TTC549 (cell line): ENCODE data around the gene PCSK6.
"Not testable (repeated sequence)": the region's sequence is repeated elsewhere in the genome, so short reads cannot be mapped to it uniquely, and the experiment has no call there.

Experiments used
- FAIRE-seq: peaks from 2 replicates; lab custom pipeline; 2012; peaks lifted over from hg19 to GRCh38; lab: Jason Lieb, UNC

PCSK6 gene

DNA sequence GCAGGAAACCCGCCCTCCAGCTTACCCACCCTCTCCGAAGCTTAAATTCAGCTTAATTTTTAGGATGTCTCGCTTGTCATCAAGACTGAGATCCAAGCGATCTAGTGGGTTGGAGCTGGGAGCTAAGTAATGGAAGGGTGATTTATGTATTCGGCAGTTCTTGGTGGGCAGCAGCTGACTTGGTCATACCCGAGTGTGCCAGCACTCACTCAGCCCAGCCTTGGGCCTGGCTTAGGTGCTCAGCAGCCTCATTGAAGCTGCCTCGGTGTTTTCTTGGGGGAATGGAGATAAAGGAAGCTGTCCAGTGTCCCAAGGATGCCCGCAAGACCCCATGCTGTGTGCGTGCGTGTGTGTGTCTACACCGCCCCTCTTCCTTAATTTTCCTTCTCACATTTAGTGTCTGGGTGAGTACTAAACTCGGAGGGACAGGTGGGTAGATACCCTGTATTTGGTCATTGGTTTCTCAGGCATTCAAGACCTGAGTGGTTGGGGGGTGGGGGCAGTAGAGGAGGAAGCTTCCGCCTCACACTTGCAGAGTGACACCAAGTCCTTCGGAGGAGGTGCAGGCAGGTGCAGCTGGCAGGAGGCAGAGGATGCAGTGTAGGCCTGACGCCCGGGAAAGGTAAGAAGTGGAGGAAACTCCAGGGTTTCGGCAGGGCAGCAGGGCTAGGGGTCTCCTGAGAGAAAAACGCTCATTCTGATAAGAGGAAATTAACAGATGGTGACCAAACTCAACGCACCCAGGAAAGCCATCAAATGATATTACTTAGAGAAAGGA, 92.8 kb downstream of the PCSK6 start:
- no peak for FAIRE-seq

DNA sequence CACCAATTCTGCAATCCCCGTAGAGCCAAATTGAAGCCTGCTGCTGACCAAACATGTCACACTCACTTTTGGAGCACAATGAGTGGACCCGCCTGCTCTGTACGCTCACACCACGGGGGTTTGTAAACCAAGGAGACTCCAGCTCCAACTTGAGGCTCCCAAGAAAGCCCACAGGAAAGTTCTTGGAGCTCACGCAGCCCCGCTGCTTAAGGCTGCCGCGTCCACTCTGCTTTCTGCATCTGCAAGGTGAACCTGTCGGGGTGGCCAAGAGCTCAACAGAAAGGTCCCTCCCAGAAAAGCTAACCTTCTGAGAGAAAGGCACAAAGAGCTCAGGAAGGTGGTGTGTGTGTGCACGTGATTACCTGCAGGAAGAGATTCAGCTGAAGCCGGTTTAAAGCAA, 94.9 kb downstream of the PCSK6 start:
- no peak for FAIRE-seq

DNA sequence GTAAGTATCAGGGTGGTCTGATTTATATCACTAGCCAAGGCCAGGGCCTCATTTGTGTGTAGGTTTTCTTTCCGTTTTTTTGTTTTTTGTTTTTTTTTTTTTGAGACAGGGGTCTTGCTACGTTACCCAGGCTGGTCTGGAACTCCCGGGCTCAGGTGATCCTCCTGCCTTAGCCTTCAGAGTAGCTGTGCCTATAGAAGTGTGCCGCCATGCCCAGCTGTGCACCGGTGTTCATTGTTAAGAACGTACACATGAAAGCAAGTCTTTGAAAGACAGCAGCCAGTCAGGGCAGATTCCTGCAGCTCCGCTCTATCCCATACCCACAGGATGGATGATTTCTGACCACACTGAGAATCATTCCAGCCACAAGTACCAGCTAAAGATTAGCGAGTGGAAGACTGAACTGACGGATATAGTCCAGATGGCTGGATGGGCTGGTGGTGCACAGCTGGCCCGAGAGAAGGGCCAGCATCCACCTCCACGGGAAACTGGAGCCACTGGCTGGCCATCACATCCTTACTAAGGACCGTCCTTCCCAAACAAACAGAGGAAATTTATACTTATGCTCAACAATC, 95.4 kb downstream of the PCSK6 start:
- no peak for FAIRE-seq

DNA sequence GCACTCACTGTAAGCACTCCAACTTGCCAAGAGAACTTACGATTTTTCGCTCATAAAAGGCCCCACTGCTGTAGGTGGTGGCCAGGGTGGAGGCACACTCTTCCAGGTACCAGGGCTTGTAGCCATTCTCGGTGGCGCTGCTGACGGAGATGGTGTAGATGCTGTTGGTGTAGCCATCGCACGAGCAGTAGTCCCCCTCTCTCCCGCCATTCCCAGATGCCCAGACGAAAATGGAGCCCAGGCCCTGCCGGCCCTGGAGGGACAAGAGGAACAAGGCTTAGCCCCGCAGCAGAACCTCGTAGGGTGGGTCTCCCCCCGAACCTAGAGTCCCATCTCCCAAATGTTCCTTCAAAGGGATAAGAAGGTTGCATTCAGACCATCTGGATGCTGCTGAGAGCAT, 96.3 kb downstream of the PCSK6 start:
- no peak for FAIRE-seq

DNA sequence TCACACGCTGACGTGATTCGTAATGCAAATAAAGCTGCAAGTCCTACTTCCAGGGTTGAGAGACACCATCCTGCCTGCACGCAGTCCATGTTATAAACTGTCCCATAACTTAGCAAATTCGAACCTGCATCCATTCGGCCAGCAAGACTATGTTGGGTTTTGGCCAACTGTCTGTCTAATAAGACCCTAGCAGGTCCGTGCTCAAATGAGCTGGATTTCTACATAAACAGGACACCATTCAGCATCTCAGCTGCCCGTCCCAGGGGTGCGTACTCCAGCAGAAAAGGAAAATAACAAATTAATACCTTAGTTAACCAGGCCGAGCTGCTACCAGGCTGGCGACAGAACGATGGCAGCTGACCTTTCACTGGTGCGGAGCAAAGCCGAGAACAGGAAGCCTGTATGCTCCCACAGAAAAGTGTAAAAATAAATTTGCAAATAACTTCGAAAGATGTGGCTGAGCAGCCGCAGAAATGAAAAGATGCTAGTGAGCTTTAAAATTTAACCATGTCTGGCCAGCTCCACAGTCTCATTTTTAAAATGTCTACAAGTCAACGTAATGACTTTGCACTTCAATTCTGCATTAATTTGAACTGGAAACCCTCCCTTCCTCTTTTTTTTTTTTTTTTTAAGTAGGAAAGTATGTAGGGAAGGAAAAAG, 97.4 kb downstream of the PCSK6 start:
- no peak for FAIRE-seq

DNA sequence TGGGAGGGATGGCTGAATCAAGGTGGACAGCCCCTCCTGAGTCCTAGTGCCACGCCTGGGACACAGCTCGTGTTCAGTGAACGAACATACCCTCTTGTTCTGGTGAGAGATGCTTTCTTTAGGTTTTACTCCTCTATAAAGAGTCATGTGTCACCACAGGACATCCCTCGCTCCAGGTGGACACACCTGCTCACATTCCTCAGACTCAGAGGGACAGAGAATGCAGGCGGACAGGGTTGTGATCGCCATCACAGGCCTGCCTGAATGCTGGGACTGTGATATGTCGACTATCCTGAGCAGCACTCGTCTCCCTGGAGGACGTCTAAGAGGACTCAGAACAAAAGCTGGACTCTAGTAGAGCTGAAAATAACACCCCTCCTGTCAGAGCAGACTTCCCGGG, 98.1 kb downstream of the PCSK6 start:
- no peak for FAIRE-seq

DNA sequence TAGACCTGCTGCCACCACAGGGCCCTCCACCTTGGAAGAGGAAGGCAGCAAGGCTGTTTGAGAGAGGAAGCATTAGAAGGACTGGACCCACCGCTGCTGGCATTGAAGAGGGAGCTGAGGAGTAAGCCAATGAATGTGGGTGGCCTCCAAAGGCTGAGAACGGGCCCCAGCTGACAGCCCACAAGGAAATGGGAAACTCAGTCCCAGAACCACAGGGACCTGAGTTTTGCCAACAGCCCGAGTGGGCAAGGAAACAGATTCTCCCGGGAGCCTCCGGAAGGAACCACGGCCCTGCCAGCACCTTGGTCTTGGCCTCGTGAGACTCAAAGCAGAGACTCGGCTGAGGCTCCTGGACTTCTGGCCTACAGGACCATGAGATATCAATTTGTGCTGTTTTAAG, 99.0 kb downstream of the PCSK6 start:
- no peak for FAIRE-seq

DNA sequence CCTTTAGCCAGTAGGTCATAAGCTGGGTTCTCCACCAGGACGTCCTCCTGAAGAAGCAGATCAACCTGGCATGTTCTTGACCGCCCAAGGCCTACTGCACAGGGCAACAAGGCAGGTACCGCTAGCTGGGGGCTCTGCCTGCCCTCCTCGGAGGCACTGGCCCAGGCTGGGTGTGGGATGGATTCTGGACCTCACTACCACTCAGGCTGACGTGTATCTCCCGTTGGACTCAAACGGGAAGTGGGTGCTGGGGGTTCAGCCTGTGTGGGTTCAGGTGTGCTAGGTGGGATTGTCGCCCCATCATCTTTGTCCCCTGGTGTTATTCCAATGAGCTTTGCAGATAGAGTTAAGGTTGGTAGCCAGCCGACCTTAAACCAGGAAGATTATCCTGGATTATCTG, 99.4 kb downstream of the PCSK6 start:
- FAIRE-seq: no peak

DNA sequence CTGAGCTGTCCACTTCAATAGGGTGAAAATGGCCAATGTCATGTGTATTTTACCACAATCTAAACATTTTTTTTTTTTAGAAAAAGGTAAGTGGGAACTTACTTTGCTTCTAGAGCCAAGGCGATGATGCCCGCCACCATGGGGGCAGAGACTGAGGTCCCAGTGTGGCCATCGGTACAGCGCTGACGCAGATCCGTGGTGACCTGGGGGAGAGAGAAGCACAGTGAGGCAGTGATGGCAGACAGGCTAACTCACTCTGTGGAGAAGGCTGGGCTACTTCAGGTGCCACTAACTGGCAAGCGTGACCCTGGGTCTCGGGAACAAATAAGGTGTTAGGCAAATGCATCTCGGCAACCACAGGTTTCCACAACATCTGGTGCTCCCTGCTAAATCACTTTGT, 100.1 kb downstream of the PCSK6 start:
- FAIRE-seq: no peak

DNA sequence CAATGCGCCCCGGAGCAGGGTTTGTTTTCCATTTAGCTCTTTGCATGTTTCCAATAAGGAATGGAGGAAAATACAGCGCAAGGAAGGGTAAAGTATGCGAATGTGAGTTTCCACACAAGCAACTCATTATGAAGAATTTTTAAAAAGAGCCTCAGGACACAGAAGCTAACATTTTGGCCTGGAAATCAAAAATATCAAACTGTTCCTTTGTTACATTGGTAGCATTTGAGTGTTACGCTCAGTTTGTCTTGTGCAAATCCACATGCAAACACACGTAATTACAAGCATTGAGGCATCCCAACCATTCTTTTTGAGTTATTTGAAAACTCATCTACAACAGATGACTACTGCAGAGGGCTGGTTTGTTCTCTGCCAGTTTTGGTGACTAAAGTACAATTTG, 101.5 kb downstream of the PCSK6 start:
- no peak for FAIRE-seq

DNA sequence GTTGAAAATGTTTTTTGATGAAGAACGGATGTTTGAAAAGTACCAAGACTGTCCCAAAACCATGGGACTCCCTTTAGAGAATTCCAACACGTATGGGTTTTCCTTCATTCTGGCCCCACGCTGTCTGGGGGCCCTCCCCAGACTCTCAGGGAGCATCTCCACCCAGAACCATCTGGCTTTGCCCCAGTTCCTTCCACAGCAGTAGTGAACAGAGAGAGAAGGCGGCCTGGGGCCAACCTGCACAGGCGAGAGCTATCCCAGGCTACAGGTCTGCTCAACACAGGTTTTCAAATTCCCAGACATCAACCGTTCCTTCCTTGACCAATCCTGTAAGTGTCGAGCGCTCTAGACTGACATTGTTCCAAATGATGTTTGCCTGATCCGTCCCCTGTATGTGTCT, 101.9 kb downstream of the PCSK6 start:
- no peak for FAIRE-seq

DNA sequence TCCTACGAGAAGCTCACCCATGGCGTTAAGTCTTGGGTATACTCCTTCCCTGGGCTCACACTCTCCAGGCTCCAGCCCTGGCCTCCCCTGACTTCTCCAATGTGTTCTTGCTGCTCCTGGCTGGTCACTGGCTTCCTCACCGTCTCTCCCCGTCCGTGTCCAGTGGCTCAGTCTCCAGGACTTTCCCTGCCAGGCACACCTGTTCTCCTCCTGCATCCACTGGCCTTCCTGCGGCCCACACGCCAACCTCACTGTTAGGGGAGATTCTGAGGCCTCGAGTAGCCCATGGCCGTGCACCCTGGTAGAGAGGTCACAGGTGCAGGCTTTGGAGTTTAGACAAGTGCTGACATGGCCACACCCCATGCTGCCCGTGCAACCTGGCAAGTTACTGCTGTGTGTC, 102.5 kb downstream of the PCSK6 start:
- FAIRE-seq: no peak

DNA sequence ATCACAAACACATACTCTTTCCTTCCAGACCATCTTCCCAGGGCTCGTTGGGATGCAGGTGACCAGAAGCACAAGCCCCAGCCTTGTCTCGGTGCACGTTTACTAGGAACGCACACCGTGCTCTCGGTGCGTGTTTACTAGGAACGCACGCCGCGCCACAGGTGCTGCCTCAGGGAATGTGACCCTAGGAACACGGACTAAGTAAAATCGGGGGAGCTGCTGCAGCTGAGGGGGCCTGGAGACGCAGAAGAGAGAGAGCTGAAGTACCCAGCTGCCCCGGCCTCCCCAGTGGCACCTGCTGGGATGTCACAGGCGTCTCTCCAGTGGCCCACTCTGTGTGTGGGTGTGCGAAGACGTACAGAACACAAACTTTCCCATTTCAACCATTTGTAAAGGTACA, 103.5 kb downstream of the PCSK6 start:
- FAIRE-seq: no peak

DNA sequence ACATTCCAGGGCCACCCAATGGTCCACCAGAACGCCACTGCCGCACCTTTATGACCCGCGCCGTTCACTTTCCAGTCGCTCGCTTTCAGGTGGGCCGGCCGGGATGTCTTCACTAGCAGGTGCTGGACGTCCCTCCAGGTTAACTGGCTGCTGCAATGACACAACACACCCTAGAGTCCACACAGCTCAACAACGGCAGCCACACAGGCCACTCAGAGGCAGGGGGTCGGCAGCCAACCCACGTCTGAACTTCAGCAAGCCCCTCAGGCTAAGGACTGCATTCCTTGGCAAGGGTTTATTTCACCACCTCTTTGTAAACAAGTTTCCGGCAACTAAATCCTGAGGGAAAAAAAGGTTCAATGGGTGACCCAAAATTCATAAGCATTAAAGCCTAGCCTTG, 105.2 kb downstream of the PCSK6 start:
- no peak for FAIRE-seq

DNA sequence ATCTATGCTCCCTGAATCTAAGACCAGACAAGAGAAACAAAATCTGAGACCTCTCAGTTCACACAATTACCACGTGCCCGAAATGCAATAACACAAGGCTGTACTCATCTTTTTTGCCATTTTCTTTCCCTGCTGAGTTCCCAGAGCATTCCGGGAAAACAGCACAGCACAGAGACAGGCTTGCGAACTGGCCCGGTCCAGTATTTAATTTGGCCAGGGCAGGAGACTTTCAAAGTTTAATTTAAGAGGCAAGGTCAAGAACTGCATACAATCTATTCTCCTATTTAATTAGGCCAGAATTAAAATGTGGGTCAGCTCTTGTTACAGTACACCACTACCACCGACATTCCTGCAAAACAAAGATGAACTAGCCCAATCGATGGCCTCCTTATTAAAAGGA, 107.0 kb downstream of the PCSK6 start:
- no peak for FAIRE-seq

DNA sequence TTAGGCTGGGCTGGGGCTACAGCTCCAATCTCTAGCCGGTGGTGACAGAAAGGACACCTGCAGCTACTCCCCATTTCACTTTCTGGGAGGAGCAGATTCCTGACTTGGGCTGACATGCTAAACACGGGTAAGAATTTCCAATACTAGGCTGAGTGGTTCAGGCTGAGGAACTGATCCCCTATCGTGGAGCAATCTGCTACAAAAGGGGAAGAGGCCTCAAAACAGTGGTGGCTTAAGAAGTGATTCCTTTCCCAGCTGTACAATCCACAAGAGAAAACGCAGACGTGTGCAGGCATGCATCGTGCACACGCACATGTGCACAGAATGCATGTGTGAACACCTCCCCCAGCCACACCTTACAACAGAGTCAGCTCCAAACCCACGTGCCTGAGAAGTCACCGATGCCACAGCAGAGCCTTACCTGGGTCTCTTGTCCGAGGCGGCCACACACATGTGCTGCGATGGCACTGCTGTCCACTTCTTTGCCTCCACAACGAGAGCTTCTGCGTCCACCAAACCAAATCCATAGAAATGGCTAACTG, 107.8 kb downstream of the PCSK6 start:
- FAIRE-seq: no peak

DNA sequence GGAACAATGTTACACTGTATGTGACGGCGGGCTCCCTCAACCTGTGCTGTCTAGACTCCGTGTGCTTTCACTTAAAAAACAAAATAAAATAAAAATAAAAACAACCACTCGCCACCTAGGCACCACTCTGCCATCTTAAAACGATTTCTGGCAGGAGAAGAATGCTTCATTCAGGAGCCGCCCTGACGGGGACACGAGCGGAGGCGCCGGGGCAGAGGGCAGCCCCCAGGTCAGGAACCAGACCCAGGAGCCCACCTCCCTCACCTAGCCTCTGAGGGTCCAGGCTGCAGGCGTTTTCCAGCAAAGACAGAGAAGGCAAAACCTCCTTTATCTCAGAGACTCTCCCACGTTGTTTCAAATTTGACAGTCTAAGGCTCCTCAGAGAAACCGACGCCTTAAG, 109.4 kb downstream of the PCSK6 start:
- no peak for FAIRE-seq

DNA sequence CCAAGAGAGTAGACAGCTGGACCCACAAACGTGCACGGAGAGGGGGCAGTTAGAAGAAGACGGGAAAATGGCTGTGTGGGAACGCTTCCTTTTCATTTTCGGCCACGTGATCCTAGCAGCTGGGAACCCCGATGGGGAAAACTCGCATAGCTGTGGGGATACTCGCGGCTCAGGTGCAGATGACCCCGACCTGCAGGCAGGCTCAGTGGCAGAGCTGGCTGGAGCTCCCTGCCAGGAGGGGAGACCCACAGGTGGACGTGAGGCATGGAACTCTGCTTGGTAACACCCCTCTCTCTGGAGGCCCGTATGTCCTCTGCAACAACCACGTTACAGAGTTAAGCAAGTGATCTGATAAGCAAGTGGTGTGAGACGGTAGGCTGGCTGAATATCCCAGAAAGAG, 109.9 kb downstream of the PCSK6 start:
- no peak for FAIRE-seq

DNA sequence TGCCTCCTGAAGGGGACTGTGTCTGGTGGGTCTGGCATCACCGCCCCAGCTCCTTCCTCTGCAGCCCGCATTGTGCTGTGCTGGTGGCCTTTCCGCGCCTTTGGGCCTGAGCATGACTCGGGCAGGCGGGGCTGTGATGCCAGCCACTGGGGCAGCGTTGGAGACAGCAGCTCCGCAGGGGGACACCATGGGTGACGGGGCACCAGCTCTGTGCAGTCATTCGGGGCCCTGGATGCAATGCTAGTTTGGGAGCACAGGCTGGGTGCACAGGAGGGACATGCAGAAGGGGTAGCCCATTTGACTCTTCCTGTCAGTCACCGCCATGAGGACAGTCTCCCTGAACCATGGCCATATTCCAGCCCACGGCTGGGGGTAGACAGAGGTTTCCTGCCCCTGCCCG, 110.6 kb downstream of the PCSK6 start:
- FAIRE-seq: no peak

DNA sequence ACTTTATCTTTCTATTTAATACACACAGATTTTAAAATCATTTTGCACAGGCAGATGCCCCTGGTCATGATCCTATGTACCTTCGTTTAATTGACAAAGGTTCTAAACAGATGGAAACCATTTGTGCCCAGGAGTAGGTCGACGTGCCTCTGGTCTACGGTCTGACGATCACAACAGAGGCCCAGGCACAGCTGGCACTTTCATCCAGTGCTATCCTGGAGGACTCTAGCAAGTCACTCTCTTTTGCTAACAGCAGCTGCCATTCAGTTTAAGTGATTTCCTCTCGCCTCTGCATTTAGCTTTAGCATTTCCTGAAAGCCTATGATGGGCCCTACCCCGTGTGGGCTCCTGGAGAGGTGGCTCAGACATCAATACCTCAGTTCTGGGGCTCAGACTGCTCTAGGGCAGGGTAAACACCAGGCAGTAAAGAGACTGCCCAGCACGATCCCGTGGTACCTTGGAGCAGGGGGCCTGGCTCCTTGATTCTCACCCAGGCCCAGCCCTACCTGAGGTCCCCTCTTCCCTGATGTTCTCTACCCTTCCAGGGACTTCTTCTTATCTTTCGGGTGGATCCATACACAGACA, 111.2 kb downstream of the PCSK6 start:
- no peak for FAIRE-seq

DNA sequence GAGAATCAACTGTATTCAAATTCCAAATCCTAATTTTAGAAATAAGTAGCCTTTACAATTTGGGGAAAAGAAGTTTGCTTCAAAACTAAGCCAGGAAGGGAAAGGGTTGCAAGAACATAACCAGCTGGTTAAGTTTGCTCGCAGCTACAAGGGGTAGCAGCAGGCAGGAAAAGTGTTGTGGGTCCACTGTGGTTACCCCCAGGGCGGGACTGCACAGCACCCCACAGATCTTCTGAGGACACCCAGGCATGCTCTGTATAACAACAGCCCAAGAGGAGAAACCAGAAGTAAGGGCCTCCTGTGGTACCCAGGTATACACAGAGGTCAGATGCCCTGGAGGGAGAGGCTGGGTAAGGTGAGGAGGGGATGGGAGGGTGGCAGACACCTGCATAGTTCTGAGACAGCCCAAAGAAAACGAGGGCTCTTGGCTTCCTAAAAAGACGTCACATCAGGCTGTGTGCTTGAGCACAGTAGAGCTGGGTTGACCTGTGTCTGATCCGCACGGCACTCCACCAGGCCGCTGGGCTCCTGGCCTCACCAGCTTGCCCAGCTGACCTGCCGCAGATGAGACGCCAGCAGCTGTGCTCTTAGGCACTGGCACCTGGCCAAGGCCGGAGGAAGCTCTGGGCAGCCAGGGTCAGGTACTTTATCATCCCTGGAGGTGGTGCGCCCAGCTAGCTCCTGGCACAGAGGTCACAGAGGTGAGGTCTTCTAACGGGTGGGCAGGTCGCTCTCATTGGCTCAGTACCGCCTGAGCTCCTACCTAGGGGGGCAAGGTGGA, 112.7 kb downstream of the PCSK6 start:
- no peak for FAIRE-seq

DNA sequence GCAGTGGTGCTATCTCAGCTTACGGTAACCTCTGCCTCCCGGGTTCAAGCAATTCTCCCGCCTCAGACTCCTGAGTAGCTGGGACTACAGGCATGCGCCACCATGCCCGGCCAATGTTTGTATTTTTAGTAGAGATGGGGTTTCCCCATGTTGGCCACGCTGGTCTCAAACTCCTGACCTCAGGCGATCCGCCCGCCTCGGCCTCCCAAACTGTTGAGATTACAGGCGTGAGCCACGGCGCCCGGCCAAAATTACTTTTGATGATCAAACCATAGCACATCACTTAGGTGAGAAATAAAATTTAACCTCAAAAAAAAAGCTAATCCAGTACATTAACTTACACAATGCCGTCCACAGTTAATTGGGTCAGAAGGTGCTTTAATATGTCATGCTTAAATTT, 114.5 kb downstream of the PCSK6 start:
- FAIRE-seq: not testable (repeated sequence)
